Measurements from ENCODE around the gene RPL28.

RPL28 gene

DNA sequence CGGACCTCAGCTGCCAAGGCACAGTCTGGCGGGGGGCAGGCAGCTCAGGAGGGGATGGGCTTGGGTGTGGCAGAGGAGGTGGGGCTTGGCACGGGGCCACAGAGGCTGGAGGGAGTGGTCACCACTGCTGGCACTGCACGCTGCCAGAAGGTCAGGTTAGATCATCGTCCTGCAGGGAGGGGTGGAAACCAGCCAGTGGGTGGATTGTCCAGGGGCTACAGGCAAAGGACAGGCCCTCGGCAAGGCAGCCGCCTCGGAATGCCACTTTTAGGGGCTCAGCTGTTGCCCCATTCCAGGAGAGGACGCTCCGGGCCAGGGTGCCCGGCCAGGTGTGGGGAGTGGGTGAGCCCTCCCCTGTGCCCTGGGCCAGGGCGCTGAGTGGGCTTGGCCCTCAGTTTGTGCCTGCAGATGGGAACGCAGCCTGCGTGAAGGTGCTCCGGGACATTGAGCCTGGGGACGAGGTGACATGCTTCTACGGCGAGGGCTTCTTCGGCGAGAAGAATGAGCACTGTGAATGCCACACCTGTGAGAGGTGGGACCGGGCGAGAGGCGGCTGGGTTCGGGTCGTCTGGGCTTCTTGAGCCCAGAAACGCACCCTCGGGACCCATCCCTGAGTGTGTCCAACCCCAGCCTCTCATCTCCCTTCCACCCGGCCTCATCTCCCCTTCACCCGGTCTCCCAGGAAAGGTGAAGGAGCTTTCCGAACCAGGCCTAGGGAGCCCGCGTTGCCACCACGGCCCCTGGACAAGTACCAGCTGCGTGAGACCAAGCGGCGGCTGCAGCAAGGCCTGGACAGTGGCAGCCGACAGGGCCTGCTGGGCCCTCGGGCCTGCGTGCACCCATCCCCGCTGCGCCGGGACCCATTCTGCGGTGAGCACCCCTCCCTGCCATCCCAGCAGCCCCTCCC is 39.7 kb upstream of the RPL28 start:
- Histone ChIP-seq H3K9ac (ENCODE audit: low read length) (no peak overlapping the region), H3K4me1 (ENCODE audit: control insufficient read depth, low read depth, low read length) (peaks cover 27% of the 10 kb centered on the region), H3K9me3 (ENCODE audit: control insufficient read depth, low read depth, low read length) (no peaks in the 10 kb centered on the region), H3K4me3 (ENCODE audit: low read length) (no peak overlapping the region), H3K27ac (ENCODE audit: low read length) (no peak overlapping the region), H3K27me3 (ENCODE audit: control insufficient read depth, insufficient read depth, low read length) (peaks cover 3% of the 10 kb centered on the region), H3K36me3 (ENCODE audit: control insufficient read depth, low read depth, low read length) (peaks cover 14% of the 10 kb centered on the region)

GRCh38 chr19:55346725-55347441 is 38.8 kb upstream of the RPL28 start:
- Histone ChIP-seq H3K27me3 (ENCODE audit: control insufficient read depth, insufficient read depth, low read length) (peaks cover 12% of the 10 kb centered on the region), H3K36me3 (ENCODE audit: control insufficient read depth, low read depth, low read length) (peaks cover 14% of the 10 kb centered on the region), H3K9me3 (ENCODE audit: control insufficient read depth, low read depth, low read length) (no peaks in the 10 kb centered on the region), H3K27ac (ENCODE audit: low read length) (no peak overlapping the region), H3K4me1 (ENCODE audit: control insufficient read depth, low read depth, low read length) (peaks cover 22% of the 10 kb centered on the region), H3K9ac (ENCODE audit: low read length) (no peak overlapping the region), H3K4me3 (ENCODE audit: low read length) (no peak overlapping the region)

GRCh38 chr19:55347442-55348009 is 38.2 kb upstream of the RPL28 start:
- peaks cover 12% of the 10 kb centered on the region for H3K36me3 ChIP-seq (ENCODE audit: control insufficient read depth, low read depth, low read length)
- H3K4me3 ChIP-seq (ENCODE audit: low read length), result no peak overlapping the region
- H3K9ac ChIP-seq (ENCODE audit: low read length), result no peak overlapping the region
- no peak overlapping the region for H3K27ac ChIP-seq (ENCODE audit: low read length)
- H3K27me3 ChIP-seq (ENCODE audit: control insufficient read depth, insufficient read depth, low read length), result peaks cover 18% of the 10 kb centered on the region
- peaks cover 22% of the 10 kb centered on the region for H3K4me1 ChIP-seq (ENCODE audit: control insufficient read depth, low read depth, low read length)
- H3K9me3 ChIP-seq (ENCODE audit: control insufficient read depth, low read depth, low read length), result no peaks in the 10 kb centered on the region

- no peaks in the 10 kb centered on the region for H3K9me3 ChIP-seq (ENCODE audit: control insufficient read depth, low read depth, low read length)
- peak overlapping the region; percentile 44 for H3K4me3 ChIP-seq (ENCODE audit: low read length)
- peaks cover 27% of the 10 kb centered on the region for H3K27me3 ChIP-seq (ENCODE audit: control insufficient read depth, insufficient read depth, low read length)
- peaks cover 26% of the 10 kb centered on the region for H3K4me1 ChIP-seq (ENCODE audit: control insufficient read depth, low read depth, low read length)
- H3K27ac ChIP-seq (ENCODE audit: low read length), result peak overlapping the region; percentile 33
- peaks cover 3% of the 10 kb centered on the region for H3K36me3 ChIP-seq (ENCODE audit: control insufficient read depth, low read depth, low read length)
- H3K9ac ChIP-seq (ENCODE audit: low read length), result peak overlapping the region; percentile 43
Measured at GRCh38 chr19:55348317-55349034, 37.3 kb upstream of the RPL28 start.

GRCh38 chr19:55350620-55351315 is 35.0 kb upstream of the RPL28 start:
- H3K27ac ChIP-seq (ENCODE audit: low read length), result no peak overlapping the region
- no peak overlapping the region for H3K4me3 ChIP-seq (ENCODE audit: low read length)
- H3K9ac ChIP-seq (ENCODE audit: low read length), result no peak overlapping the region
- H3K9me3 ChIP-seq (ENCODE audit: control insufficient read depth, low read depth, low read length), result no peaks in the 10 kb centered on the region
- peaks cover 46% of the 10 kb centered on the region for H3K27me3 ChIP-seq (ENCODE audit: control insufficient read depth, insufficient read depth, low read length)
- peaks cover 28% of the 10 kb centered on the region for H3K4me1 ChIP-seq (ENCODE audit: control insufficient read depth, low read depth, low read length)
- H3K36me3 ChIP-seq (ENCODE audit: control insufficient read depth, low read depth, low read length), result no peaks in the 10 kb centered on the region

- no peak overlapping the region for H3K9ac ChIP-seq (ENCODE audit: low read length)
- H3K27ac ChIP-seq (ENCODE audit: low read length), result no peak overlapping the region
- no peaks in the 10 kb centered on the region for H3K9me3 ChIP-seq (ENCODE audit: control insufficient read depth, low read depth, low read length)
- H3K4me3 ChIP-seq (ENCODE audit: low read length), result no peak overlapping the region
- peaks cover 28% of the 10 kb centered on the region for H3K4me1 ChIP-seq (ENCODE audit: control insufficient read depth, low read depth, low read length)
- no peaks in the 10 kb centered on the region for H3K36me3 ChIP-seq (ENCODE audit: control insufficient read depth, low read depth, low read length)
- peaks cover 59% of the 10 kb centered on the region for H3K27me3 ChIP-seq (ENCODE audit: control insufficient read depth, insufficient read depth, low read length)
Measured at GRCh38 chr19:55352040-55352439, 33.7 kb upstream of the RPL28 start.

- H3K9me3 ChIP-seq (ENCODE audit: control insufficient read depth, low read depth, low read length), result no peaks in the 10 kb centered on the region
- H3K36me3 ChIP-seq (ENCODE audit: control insufficient read depth, low read depth, low read length), result no peaks in the 10 kb centered on the region
- H3K4me1 ChIP-seq (ENCODE audit: control insufficient read depth, low read depth, low read length), result peaks cover 26% of the 10 kb centered on the region
- peaks cover 63% of the 10 kb centered on the region for H3K27me3 ChIP-seq (ENCODE audit: control insufficient read depth, insufficient read depth, low read length)
- no peak overlapping the region for H3K27ac ChIP-seq (ENCODE audit: low read length)
- no peak overlapping the region for H3K4me3 ChIP-seq (ENCODE audit: low read length)
- H3K9ac ChIP-seq (ENCODE audit: low read length), result no peak overlapping the region
Measured at GRCh38 chr19:55352549-55353145, 33.1 kb upstream of the RPL28 start.

GRCh38 chr19:55353356-55353802 is 32.4 kb upstream of the RPL28 start:
- Histone ChIP-seq H3K27me3 (ENCODE audit: control insufficient read depth, insufficient read depth, low read length) (peaks cover 63% of the 10 kb centered on the region), H3K36me3 (ENCODE audit: control insufficient read depth, low read depth, low read length) (no peaks in the 10 kb centered on the region), H3K4me1 (ENCODE audit: control insufficient read depth, low read depth, low read length) (peaks cover 19% of the 10 kb centered on the region), H3K27ac (ENCODE audit: low read length) (no peak overlapping the region), H3K9me3 (ENCODE audit: control insufficient read depth, low read depth, low read length) (no peaks in the 10 kb centered on the region), H3K9ac (ENCODE audit: low read length) (no peak overlapping the region), H3K4me3 (ENCODE audit: low read length) (peak overlapping the region; percentile 68)

DNA sequence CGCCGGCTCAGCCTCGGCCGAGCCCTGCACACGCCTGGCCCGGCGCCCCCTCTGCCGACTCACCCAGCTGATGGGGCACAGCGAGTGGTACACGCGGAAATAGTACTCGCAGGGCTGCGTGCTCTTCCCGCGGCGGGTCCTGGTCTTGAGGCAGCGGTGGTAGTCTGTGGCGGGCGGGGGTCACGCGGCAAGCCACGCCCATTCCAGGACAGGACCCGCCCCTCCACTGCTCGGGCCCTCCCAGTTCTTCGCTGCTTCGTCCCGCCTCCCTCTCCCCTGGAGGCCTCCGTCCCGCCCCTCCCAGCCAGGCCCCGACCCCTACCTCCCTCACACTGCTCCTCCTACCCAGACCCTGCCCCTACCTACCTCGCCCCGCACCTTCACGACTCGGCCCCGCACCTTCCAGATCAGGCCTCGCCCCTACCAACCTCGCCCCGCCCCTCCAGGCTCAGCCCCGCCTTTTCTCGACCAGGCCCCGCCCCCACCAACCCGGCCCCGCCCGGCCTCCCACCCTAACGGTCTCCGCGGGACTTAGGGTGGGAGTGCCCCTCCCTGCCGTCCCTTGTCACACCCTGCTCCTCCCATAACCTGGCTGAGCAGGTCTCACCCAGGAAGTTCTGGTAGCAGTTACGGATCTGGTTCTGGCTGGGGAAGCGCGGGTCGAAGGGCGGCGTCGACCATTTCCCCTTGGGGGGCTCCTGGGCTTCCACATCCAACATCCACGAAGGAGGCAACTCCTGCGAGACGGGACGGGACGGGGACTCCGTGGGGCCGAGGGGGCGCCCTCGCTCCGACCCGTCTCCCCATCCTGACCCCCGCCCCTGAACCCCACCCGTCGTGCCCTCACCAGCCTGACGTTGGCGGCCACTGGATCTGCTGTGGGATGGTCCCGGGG is 31.7 kb upstream of the RPL28 start:
- H3K4me3 ChIP-seq (ENCODE audit: low read length), result peak overlapping the region; percentile 68

DNA sequence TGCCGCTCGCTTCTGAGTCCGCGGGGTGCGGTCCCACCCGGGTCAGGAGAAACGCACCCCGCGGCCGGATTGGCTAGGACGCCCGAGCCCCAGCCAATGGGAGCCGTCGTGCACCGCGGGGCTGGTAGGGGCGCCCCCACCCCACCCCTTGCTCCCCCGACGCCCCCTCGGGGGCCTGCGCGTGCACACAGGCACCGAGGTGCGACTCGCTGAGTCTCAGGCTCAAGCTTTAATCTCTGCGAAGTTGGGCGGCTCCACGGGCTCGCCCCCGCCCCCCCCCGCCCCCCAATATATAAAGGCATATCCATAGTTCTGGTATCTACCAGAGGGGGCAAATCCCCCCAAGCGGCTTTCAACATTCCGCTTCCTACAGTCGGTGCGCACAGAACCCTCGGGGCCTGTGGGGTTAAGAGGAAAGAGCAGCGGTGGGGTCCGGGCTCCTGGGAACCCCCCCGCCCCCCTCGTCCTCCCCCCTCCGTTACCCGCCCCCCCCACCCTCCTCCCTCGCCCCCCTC is 31.0 kb upstream of the RPL28 start, which contains the start of gene COX6B2:
Gene COX6B2, minus strand, starts transcription at position 22 of the 515 bp plus-strand sequence. CDS start 198 bp downstream, outside the sequence.
- Histone ChIP-seq H3K36me3 (ENCODE audit: control insufficient read depth, low read depth, low read length) (no peaks in the 10 kb centered on the region), H3K27me3 (ENCODE audit: control insufficient read depth, insufficient read depth, low read length) (peaks cover 63% of the 10 kb centered on the region), H3K9me3 (ENCODE audit: control insufficient read depth, low read depth, low read length) (no peaks in the 10 kb centered on the region), H3K4me1 (ENCODE audit: control insufficient read depth, low read depth, low read length) (peaks cover 10% of the 10 kb centered on the region), H3K27ac (ENCODE audit: low read length) (no peak within 1 kb of the TSS), H3K9ac (ENCODE audit: low read length) (no peak within 1 kb of the TSS), H3K4me3 (ENCODE audit: low read length) (peak within 1 kb of the TSS; percentile 68)

More for the DNA sequence above, 31.7 kb upstream of the RPL28 start:
- H3K27ac ChIP-seq (ENCODE audit: low read length), result no peak overlapping the region
- peaks cover 12% of the 10 kb centered on the region for H3K4me1 ChIP-seq (ENCODE audit: control insufficient read depth, low read depth, low read length)
- H3K9ac ChIP-seq (ENCODE audit: low read length), result no peak overlapping the region
- no peaks in the 10 kb centered on the region for H3K9me3 ChIP-seq (ENCODE audit: control insufficient read depth, low read depth, low read length)
- no peaks in the 10 kb centered on the region for H3K36me3 ChIP-seq (ENCODE audit: control insufficient read depth, low read depth, low read length)
- peaks cover 63% of the 10 kb centered on the region for H3K27me3 ChIP-seq (ENCODE audit: control insufficient read depth, insufficient read depth, low read length)
